ENCODE results near the gene CPED1. TPM values are rescaled to one million over a fixed set of nuclear protein-coding genes. Genes with fewer than 3 reads are reported as not detected.

Gene CPED1
- total and polyA plus RNA-seq, 10 of the 15 experiments (the other 5 are each of a cell fraction or from before 2014, with no cell fraction given) = 0.01 to 0.77 (median 0.10) TPM; not detected in 1

DNA sequence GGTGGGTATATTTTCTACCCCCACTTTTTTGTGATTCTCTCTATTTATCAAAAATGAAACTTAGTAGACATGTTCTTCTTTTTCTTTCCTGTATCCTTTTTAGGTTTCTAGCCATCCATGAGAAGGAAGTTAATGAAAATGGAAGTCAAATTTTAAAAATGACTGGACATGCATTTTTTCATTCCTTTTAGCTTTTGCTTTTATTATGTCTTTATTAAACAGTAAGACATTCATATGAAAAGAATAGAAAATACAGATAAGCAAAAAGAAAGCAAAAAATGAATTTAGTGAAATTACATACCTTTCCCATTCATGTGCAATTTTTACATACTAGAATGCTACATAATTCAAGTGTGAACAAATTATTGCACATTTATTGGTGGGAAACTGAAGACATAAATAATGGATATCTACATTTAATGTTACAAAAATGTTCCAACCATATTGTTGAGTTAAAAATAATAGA lies 88.7 kb downstream of the CPED1 start (continued):
- TF ChIP-seq ZBTB4 (CRISPR knock-in tag; IDR thresholded peaks at IDR 0.05) = no peak
- TF ChIP-seq NFYB (IDR thresholded peaks at IDR 0.05; ENCODE audit: insufficient read depth, low read depth, low read length) = no peak

DNA sequence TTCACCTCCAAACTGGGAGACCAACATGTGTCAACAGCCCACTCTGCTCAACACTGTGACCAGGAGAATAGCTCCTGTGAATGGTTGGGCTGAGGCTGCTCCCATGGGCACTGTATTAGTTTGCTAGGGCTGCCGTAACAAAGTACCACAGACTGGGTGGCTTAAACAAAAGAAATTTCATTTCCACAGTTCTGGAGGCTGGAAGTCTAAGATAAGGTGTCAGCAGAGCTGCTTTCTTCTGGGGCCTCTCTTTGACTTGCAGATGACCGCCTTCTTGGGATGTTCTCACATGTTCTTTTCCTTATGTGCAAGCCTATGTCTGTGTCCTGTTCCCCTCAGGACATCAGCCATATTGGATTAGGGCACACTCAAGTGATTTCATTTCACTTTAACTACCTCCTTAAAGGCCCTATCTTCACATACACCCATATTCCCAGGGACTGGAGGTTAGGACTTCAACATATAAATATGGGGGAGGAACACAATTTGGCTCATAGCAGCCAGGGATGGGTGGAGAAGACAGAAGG lies 90.3 kb downstream of the CPED1 start:
- ATAC-seq (no peak), FAIRE-seq (no peak), DNase-seq (ENCODE audit: low read depth, low spot score) (no peak)
- Histone ChIP-seq H3K4me1 (ENCODE audit: control insufficient read depth, insufficient read depth, low read length) (no peaks in the 10 kb centered on the region), H3K27me3 (replicated peaks in 1 of 2; ENCODE audit: control insufficient read depth in 2 of 2, insufficient read depth in 2 of 2, low read length in 1 of 2) (no peaks in the 10 kb centered on the region; a peak in 1 of 4 replicates), H2AFZ (ENCODE audit: control insufficient read depth, low read depth, low read length) (no peak overlapping the region), H3K4me3 (no peak overlapping the region), H3K79me2 (ENCODE audit: control insufficient read depth, insufficient read depth, low read length) (no peaks in the 10 kb centered on the region), H3K4me2 (ENCODE audit: control insufficient read depth, insufficient read depth) (no peak overlapping the region), H3K9ac (ENCODE audit: control insufficient read depth, insufficient read depth, low read length) (no peak overlapping the region), H3K36me3 (ENCODE audit: control insufficient read depth in 2 of 2, insufficient read depth in 2 of 2, low read length in 1 of 2) (no peaks in the 10 kb centered on the region), H3K27ac (ENCODE audit: control insufficient read depth, insufficient read depth) (no peak overlapping the region), H3K9me3 (replicated peaks; ENCODE audit: control insufficient read depth, insufficient read depth, low read length) (no peaks in the 10 kb centered on the region), H4K20me1 (ENCODE audit: control insufficient read depth, insufficient read depth) (no peaks in the 10 kb centered on the region)
- intact Hi-C loops (cut with micrococcal nuclease; ENCODE audit: unreplicated experiment) (no loop called here), in situ Hi-C loops (cut with MboI) (no loop called here)
- CTCF ChIA-PET = interaction anchor here (0.6 to 5.8 kb wide), 3 partner anchors 90 to 287 kb away, joined by 3 to 28 read pairs (median 3); partner anchors contain the start of gene CPED1
- WGBS (ENCODE audit: insufficient coverage, insufficient replicate concordance, low lambda C conversion rate, missing lambda C conversion rate) = 77% methylated on average over 2 of the region's 2 CpGs
- BruUV-seq (replicated peaks) = no TSS peak
- SMC1A ChIA-PET (ENCODE audit: uncharacterized antibody, unreplicated experiment) = interaction anchor here (0.6 to 1.5 kb wide), 3 partner anchors 90 to 314 kb away, joined by 3 to 4 read pairs (median 4); partner anchors contain the start of gene CPED1
- RAD21 ChIA-PET (ENCODE audit: unreplicated experiment) = no interaction called here
- TF ChIP-seq TBL1XR1 (IDR thresholded peaks at IDR 0.05; ENCODE audit: low read depth, low read length) (no peak), BMI1 (IDR thresholded peaks at IDR 0.05; ENCODE audit: borderline replicate concordance) (no peak), HDAC2 (IDR thresholded peaks at IDR 0.05) (no peak), GABPA (IDR thresholded peaks at IDR 0.05; ENCODE audit: low read depth) (no peak), CBFB (IDR thresholded peaks at IDR 0.05; ENCODE audit: low read depth) (no peak), YBX1 (IDR thresholded peaks at IDR 0.05) (no peak)
- TF ChIP-seq, protein P1, sequence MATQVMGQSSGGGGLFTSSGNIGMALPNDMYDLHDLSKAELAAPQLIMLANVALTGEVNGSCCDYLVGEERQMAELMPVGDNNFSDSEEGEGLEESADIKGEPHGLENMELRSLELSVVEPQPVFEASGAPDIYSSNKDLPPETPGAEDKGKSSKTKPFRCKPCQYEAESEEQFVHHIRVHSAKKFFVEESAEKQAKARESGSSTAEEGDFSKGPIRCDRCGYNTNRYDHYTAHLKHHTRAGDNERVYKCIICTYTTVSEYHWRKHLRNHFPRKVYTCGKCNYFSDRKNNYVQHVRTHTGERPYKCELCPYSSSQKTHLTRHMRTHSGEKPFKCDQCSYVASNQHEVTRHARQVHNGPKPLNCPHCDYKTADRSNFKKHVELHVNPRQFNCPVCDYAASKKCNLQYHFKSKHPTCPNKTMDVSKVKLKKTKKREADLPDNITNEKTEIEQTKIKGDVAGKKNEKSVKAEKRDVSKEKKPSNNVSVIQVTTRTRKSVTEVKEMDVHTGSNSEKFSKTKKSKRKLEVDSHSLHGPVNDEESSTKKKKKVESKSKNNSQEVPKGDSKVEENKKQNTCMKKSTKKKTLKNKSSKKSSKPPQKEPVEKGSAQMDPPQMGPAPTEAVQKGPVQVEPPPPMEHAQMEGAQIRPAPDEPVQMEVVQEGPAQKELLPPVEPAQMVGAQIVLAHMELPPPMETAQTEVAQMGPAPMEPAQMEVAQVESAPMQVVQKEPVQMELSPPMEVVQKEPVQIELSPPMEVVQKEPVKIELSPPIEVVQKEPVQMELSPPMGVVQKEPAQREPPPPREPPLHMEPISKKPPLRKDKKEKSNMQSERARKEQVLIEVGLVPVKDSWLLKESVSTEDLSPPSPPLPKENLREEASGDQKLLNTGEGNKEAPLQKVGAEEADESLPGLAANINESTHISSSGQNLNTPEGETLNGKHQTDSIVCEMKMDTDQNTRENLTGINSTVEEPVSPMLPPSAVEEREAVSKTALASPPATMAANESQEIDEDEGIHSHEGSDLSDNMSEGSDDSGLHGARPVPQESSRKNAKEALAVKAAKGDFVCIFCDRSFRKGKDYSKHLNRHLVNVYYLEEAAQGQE (IDR thresholded peaks at IDR 0.05; ENCODE audit: low read depth, low read length) = no peak
- POLR2A ChIA-PET = no interaction called here
